Subcutaneous adipose tissue (tissue), 4 donors: ENCODE data around the gene E4F1. TPM values are rescaled to one million over a fixed set of nuclear protein-coding genes. Genes with fewer than 3 reads are reported as not detected.

Experiments used
- CTCF ChIP-seq: fragments of 450-650 bp; IDR thresholded peaks from one replicate; pipeline ENCODE4 v1.5.1; 2016; ENCODE audit warnings: low read depth, mild to moderate bottlenecking, control low read depth, antibody characterized with exemption, moderate library complexity
- total RNA-seq, 4 donors: library from RNA; depleted of rRNA; stranded (reverse); fragments of >200 nt; gene quantifications; one replicate each; pipeline ENCODE4 v1.1.0, GENCODE V29; 2016

E4F1 gene
- total RNA-seq, 4 donors from 2014 or later, result 9.6 to 33.2 (median 16.8) TPM

DNA sequence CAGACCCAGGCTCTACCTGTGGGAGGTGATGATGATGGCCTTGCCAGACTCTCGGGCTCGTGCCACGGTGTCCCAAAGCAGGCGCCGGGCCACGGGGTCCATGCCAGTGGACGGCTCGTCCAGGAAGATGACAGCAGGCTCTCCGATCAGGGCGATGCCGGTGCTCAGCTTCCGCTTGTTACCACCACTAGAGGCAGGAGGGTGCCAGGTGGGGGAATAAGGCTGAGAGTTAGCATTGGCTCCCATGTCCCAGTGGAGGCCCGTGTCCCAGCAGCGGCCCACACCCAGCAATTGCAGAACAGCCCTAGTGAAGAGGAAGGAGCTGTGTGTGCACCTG, 54.8 kb downstream of the E4F1 start:
- no peak for TF ChIP-seq CTCF

GRCh38 chr16:2278956-2279800, 55.8 kb downstream of the E4F1 start:
- no peak for TF ChIP-seq CTCF

GRCh38 chr16:2280461-2280860, 57.1 kb downstream of the E4F1 start:
- TF ChIP-seq CTCF, result no peak

- no peak for TF ChIP-seq CTCF
Observed at GRCh38 chr16:2280981-2281542, 57.7 kb downstream of the E4F1 start.

DNA sequence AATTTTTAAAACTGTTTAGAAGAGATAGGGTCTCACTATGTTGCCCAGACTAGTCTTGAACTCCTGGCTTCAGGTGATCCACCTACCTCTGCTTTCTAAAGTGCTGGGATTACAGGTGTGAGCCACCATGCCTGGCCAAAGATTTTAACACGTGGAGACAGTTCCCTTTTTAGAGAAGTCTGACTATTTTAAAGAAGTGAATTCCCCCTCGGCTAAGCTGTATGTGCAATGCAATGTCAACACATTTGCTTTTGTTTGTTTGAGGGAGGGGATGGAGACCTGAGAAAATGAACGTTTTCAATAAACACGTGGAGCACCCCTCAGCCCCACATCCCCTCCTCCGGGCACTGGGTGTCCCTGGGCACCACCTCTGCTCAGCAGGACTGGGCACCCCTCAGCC, 58.9 kb downstream of the E4F1 start:
- no peak for TF ChIP-seq CTCF

DNA sequence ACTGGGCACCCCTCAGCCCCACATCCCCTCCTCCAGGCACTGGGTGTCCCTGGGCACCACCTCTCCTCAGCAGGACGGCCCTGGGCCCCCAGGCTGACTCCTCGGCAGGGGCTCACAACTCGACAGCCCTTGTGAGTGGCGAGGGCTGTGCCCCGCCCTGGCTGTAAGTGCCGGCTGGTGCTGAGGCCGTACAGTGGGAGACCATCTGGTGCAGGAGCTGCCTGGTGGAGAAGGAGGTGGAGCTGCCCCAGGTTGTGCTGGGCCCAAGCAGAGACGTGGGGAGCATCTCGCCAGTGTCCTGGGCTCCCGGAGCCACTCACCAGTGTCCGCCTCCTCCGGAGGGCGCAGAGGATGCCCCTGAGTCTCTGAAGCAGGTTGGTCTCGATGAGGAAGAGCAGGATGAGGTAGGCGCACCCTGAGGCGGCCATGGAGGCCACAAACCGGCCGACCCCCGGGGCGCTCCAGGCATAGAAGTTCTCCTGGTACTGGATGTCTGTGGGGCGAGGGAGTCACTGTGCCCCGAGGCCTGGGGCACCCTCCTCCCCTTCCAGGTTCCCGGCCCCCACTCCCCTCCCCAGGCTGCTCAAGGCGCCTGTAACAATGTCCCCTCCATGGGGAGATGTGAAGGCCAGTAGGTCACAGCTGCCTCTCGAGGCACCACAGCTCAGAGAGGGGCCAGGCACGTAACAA, 59.6 kb downstream of the E4F1 start:
- TF ChIP-seq CTCF, result no peak
